ENCODE data around the gene MXRA5. TPM values are rescaled to one million over a fixed set of nuclear protein-coding genes. Genes with fewer than 3 reads are reported as not detected.

The MXRA5 gene
- total and polyA plus RNA-seq, 2 of the 8 experiments (the other 6 are each of a cell fraction or from before 2014, with no cell fraction given), result 0.56 to 1.7 TPM

DNA sequence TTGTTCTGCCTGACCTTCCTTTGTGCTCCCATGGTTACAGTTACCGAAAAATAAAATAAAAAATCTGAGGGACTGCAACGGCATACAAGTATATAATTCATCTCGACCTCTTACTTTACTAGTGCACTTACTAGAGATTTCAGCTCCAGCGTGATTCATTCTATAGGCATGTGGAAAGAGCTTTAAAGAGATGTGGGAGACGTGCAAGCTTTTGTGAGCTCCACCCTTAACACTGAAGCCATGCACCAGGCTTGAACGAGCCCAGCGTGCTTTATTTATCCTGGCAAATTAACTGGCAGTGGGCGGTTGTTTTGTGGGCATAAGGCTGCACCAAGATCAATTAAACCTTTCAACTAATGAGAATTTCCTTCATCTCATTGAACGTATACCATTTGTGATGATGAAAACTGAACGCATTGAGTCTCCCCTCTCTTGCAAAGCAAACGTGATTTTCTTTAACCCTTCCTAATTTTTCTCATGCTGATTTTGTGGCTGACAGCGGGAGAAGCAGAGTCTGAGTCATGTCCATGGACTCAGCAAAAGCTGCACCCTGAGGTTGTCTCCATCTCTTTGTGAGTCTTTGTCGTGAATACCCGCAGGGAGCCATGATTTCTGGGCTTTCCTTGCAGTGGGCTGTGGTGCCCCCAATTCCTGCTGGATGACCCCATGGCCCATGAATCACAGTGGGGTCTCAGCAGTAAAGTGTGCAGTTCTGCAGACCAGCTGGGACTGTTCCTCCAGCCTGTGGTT lies 60.1 kb downstream of the MXRA5 start:
- no peak overlapping the region for H3K27ac ChIP-seq (ENCODE audit: low read depth, low read length)
- peak; percentile 94 for FAIRE-seq
- no peak overlapping the region for H2BK12ac ChIP-seq (ENCODE audit: low read depth, low read length)
- H3K23me2 ChIP-seq (ENCODE audit: low read depth, low read length), result no peaks in the 10 kb centered on the region
- no peak overlapping the region for H4K8ac ChIP-seq (ENCODE audit: extremely low read depth, insufficient read depth, low read length)
- H3K4ac ChIP-seq (replicated peaks; ENCODE audit: insufficient read length, low read depth, low read length), result no peak overlapping the region
- 86% methylated on average over 12 of the region's 14 CpGs; no CpG with 5 or more reads in 1 of the 2 experiments for WGBS, 2 experiments (ENCODE audit: extremely low coverage in 1 of 2, insufficient coverage in 1 of 2, insufficient read length in 1 of 2, insufficient replicate concordance in 2 of 2, low coverage in 1 of 2, low lambda C conversion rate in 2 of 2, missing lambda C conversion rate in 1 of 2)
- no peak overlapping the region for H2BK5ac ChIP-seq (ENCODE audit: low read depth, low read length)
- no peaks in the 10 kb centered on the region for H3K4me1 ChIP-seq (replicated peaks in 1 of 4; ENCODE audit: control insufficient read depth in 3 of 4, insufficient read depth in 4 of 4, low read length in 3 of 4)
- H3K14ac ChIP-seq (ENCODE audit: insufficient read length), result no peak overlapping the region
- H2BK120ac ChIP-seq (replicated peaks; ENCODE audit: low read depth, low read length), result no peak overlapping the region
- H3K4me2 ChIP-seq (ENCODE audit: insufficient read depth in 1 of 2, low read depth in 2 of 2, low read length in 2 of 2), result no peak overlapping the region
- H3K56ac ChIP-seq (replicated peaks; ENCODE audit: insufficient read length, low read depth, low read length), result no peak overlapping the region
- no peak overlapping the region for H2BK15ac ChIP-seq (ENCODE audit: low read length)
- no peak for DNase-seq (ENCODE audit: low read depth in 1 of 2, low spot score in 2 of 2)
- no peak overlapping the region for H3K23ac ChIP-seq (ENCODE audit: insufficient read length)
- no peak overlapping the region for H2AK5ac ChIP-seq (ENCODE audit: low read depth, low read length)
- H4K20me1 ChIP-seq (replicated peaks in 1 of 2; ENCODE audit: control insufficient read depth in 1 of 2, insufficient read depth in 2 of 2, low read length in 2 of 2), result no peaks in the 10 kb centered on the region
- no peak overlapping the region for H3K9ac ChIP-seq (replicated peaks in 1 of 4; ENCODE audit: extremely low read depth in 1 of 4, low read depth in 3 of 4, low read length in 3 of 4)
- no peak overlapping the region for H2BK20ac ChIP-seq (ENCODE audit: low read length)
- H3K9me3 ChIP-seq (ENCODE audit: insufficient read depth in 2 of 2, low read depth in 1 of 2, low read length in 1 of 2), result no peaks in the 10 kb centered on the region
- H3K79me2 ChIP-seq (ENCODE audit: control insufficient read depth in 1 of 2, insufficient read depth in 2 of 2, low read length in 2 of 2), result no peaks in the 10 kb centered on the region
- H4K5ac ChIP-seq (ENCODE audit: insufficient read length, low read depth, low read length), result no peak overlapping the region
- H3K18ac ChIP-seq (ENCODE audit: extremely low read depth, low read length), result no peak overlapping the region
- H3K27me3 ChIP-seq (replicated peaks in 1 of 4; ENCODE audit: control insufficient read depth in 3 of 4, extremely low read depth in 1 of 4, insufficient read depth in 3 of 4, low read length in 3 of 4), result no peaks in the 10 kb centered on the region
- H2AFZ ChIP-seq (ENCODE audit: low read length), result no peak overlapping the region
- H3K79me1 ChIP-seq (ENCODE audit: low read depth, low read length), result no peaks in the 10 kb centered on the region
- CTCF ChIA-PET (ENCODE audit: partially characterized antibody), result no interaction called here
- POLR2A ChIA-PET (ENCODE audit: partially characterized antibody), result interaction anchor here (0.6 kb wide), 1 partner anchor 93 kb away, joined by 3 read pairs; no protein-coding TSS in a partner anchor
- H4K91ac ChIP-seq (replicated peaks; ENCODE audit: insufficient read length, low read length), result no peak overlapping the region
- no peak overlapping the region for H3K4me3 ChIP-seq (ENCODE audit: extremely low read depth in 1 of 4, insufficient read depth in 2 of 4, low read depth in 3 of 4, low read length in 4 of 4)
- H3K36me3 ChIP-seq (ENCODE audit: control insufficient read depth in 2 of 4, insufficient read depth in 4 of 4, low read length in 3 of 4), result no peaks in the 10 kb centered on the region
- no peak for TF ChIP-seq SUZ12 (IDR thresholded peaks at IDR 0.05; ENCODE audit: low read length)
- TF ChIP-seq EP300 (IDR thresholded peaks at IDR 0.05; ENCODE audit: borderline replicate concordance in 1 of 2, low read depth in 2 of 2, low read length in 2 of 2), result no peak
- TF ChIP-seq HDAC6 (IDR thresholded peaks at IDR 0.05; ENCODE audit: low read depth, low read length), result no peak
- TF ChIP-seq ATF2 (IDR thresholded peaks at IDR 0.05; ENCODE audit: low read length), result no peak
